Measurements from ENCODE around the gene UCK2.

Gene UCK2

GRCh38 chr1:165942062-165942461 is 114.6 kb downstream of the UCK2 start:
- H3K36me3 ChIP-seq (ENCODE audit: control insufficient read depth, insufficient read depth, low read length), result no peaks in the 10 kb centered on the region
- H3K27ac ChIP-seq (ENCODE audit: low read depth, low read length), result peak overlapping the region; percentile 46
- no peaks in the 10 kb centered on the region; the same call in 1 of the 2 replicates for H3K27me3 ChIP-seq (ENCODE audit: control insufficient read depth, insufficient read depth, low read length)
- H3K4me3 ChIP-seq (ENCODE audit: low read depth, low read length), result no peak overlapping the region
- peaks cover 10% of the 10 kb centered on the region; the same call in 1 of the 2 replicates for H3K4me1 ChIP-seq (ENCODE audit: control insufficient read depth, insufficient read depth, low read length)
- H3K9me3 ChIP-seq (ENCODE audit: control insufficient read depth, insufficient read depth, low read length), result no peaks in the 10 kb centered on the region
- no peak overlapping the region for H3K9ac ChIP-seq (ENCODE audit: low read depth, low read length)

- H3K9ac ChIP-seq (ENCODE audit: low read depth, low read length), result no peak overlapping the region
- no peak overlapping the region for H3K27ac ChIP-seq (ENCODE audit: low read depth, low read length)
- H3K4me1 ChIP-seq (ENCODE audit: control insufficient read depth, insufficient read depth, low read length), result peaks cover 10% of the 10 kb centered on the region; the same call in 1 of the 2 replicates
- no peak overlapping the region for H3K4me3 ChIP-seq (ENCODE audit: low read depth, low read length)
- H3K27me3 ChIP-seq (ENCODE audit: control insufficient read depth, insufficient read depth, low read length), result no peaks in the 10 kb centered on the region; the same call in 1 of the 2 replicates
- no peaks in the 10 kb centered on the region for H3K9me3 ChIP-seq (ENCODE audit: control insufficient read depth, insufficient read depth, low read length)
- no peaks in the 10 kb centered on the region for H3K36me3 ChIP-seq (ENCODE audit: control insufficient read depth, insufficient read depth, low read length)
Observed at GRCh38 chr1:165942927-165943597, 115.6 kb downstream of the UCK2 start.

- Histone ChIP-seq H3K4me1 (ENCODE audit: control insufficient read depth, insufficient read depth, low read length) (peaks cover 10% of the 10 kb centered on the region; the same call in 1 of the 2 replicates), H3K27ac (ENCODE audit: low read depth, low read length) (no peak overlapping the region), H3K4me3 (ENCODE audit: low read depth, low read length) (no peak overlapping the region), H3K9me3 (ENCODE audit: control insufficient read depth, insufficient read depth, low read length) (no peaks in the 10 kb centered on the region), H3K36me3 (ENCODE audit: control insufficient read depth, insufficient read depth, low read length) (no peaks in the 10 kb centered on the region), H3K9ac (ENCODE audit: low read depth, low read length) (no peak overlapping the region), H3K27me3 (ENCODE audit: control insufficient read depth, insufficient read depth, low read length) (no peaks in the 10 kb centered on the region)
Observed at GRCh38 chr1:165945911-165946310, 118.5 kb downstream of the UCK2 start.

GRCh38 chr1:165947797-165948455 is 120.5 kb downstream of the UCK2 start:
- H3K36me3 ChIP-seq (ENCODE audit: control insufficient read depth, insufficient read depth, low read length), result no peaks in the 10 kb centered on the region
- no peaks in the 10 kb centered on the region for H3K27me3 ChIP-seq (ENCODE audit: control insufficient read depth, insufficient read depth, low read length)
- peaks cover 9% of the 10 kb centered on the region; the same call in 1 of the 2 replicates for H3K4me1 ChIP-seq (ENCODE audit: control insufficient read depth, insufficient read depth, low read length)
- H3K4me3 ChIP-seq (ENCODE audit: low read depth, low read length), result no peak overlapping the region
- H3K27ac ChIP-seq (ENCODE audit: low read depth, low read length), result no peak overlapping the region
- no peaks in the 10 kb centered on the region for H3K9me3 ChIP-seq (ENCODE audit: control insufficient read depth, insufficient read depth, low read length)
- no peak overlapping the region for H3K9ac ChIP-seq (ENCODE audit: low read depth, low read length)

GRCh38 chr1:165949335-165950130 is 122.1 kb downstream of the UCK2 start:
- 0 out of 2 replicates have a peak, but pooled peaks cover 4% of the 10 kb centered on the region for H3K4me1 ChIP-seq (ENCODE audit: control insufficient read depth, insufficient read depth, low read length)
- no peaks in the 10 kb centered on the region for H3K9me3 ChIP-seq (ENCODE audit: control insufficient read depth, insufficient read depth, low read length)
- no peak overlapping the region for H3K9ac ChIP-seq (ENCODE audit: low read depth, low read length)
- H3K4me3 ChIP-seq (ENCODE audit: low read depth, low read length), result no peak overlapping the region
- H3K27ac ChIP-seq (ENCODE audit: low read depth, low read length), result no peak overlapping the region
- H3K27me3 ChIP-seq (ENCODE audit: control insufficient read depth, insufficient read depth, low read length), result no peaks in the 10 kb centered on the region
- H3K36me3 ChIP-seq (ENCODE audit: control insufficient read depth, insufficient read depth, low read length), result no peaks in the 10 kb centered on the region

- H3K27ac ChIP-seq (ENCODE audit: low read depth, low read length), result no peak overlapping the region
- no peak overlapping the region for H3K4me3 ChIP-seq (ENCODE audit: low read depth, low read length)
- H3K27me3 ChIP-seq (ENCODE audit: control insufficient read depth, insufficient read depth, low read length), result no peaks in the 10 kb centered on the region
- H3K4me1 ChIP-seq (ENCODE audit: control insufficient read depth, insufficient read depth, low read length), result no peaks in the 10 kb centered on the region
- H3K36me3 ChIP-seq (ENCODE audit: control insufficient read depth, insufficient read depth, low read length), result no peaks in the 10 kb centered on the region
- H3K9me3 ChIP-seq (ENCODE audit: control insufficient read depth, insufficient read depth, low read length), result no peaks in the 10 kb centered on the region
- H3K9ac ChIP-seq (ENCODE audit: low read depth, low read length), result no peak overlapping the region
Observed at GRCh38 chr1:165954940-165955339, 127.5 kb downstream of the UCK2 start.

- H3K9ac ChIP-seq (ENCODE audit: low read depth, low read length), result no peak overlapping the region
- H3K27me3 ChIP-seq (ENCODE audit: control insufficient read depth, insufficient read depth, low read length), result no peaks in the 10 kb centered on the region
- H3K36me3 ChIP-seq (ENCODE audit: control insufficient read depth, insufficient read depth, low read length), result no peaks in the 10 kb centered on the region
- H3K4me1 ChIP-seq (ENCODE audit: control insufficient read depth, insufficient read depth, low read length), result no peaks in the 10 kb centered on the region
- H3K9me3 ChIP-seq (ENCODE audit: control insufficient read depth, insufficient read depth, low read length), result no peaks in the 10 kb centered on the region
- no peak overlapping the region for H3K4me3 ChIP-seq (ENCODE audit: low read depth, low read length)
- H3K27ac ChIP-seq (ENCODE audit: low read depth, low read length), result no peak overlapping the region
Observed at GRCh38 chr1:165958306-165958705, 130.9 kb downstream of the UCK2 start.

- H3K36me3 ChIP-seq (ENCODE audit: control insufficient read depth, insufficient read depth, low read length), result no peaks in the 10 kb centered on the region
- no peaks in the 10 kb centered on the region for H3K9me3 ChIP-seq (ENCODE audit: control insufficient read depth, insufficient read depth, low read length)
- no peak overlapping the region for H3K27ac ChIP-seq (ENCODE audit: low read depth, low read length)
- H3K9ac ChIP-seq (ENCODE audit: low read depth, low read length), result no peak overlapping the region
- no peak overlapping the region for H3K4me3 ChIP-seq (ENCODE audit: low read depth, low read length)
- H3K4me1 ChIP-seq (ENCODE audit: control insufficient read depth, insufficient read depth, low read length), result no peaks in the 10 kb centered on the region
- H3K27me3 ChIP-seq (ENCODE audit: control insufficient read depth, insufficient read depth, low read length), result no peaks in the 10 kb centered on the region
Observed at GRCh38 chr1:165960136-165960535, 132.7 kb downstream of the UCK2 start.

GRCh38 chr1:165960881-165961280 is 133.5 kb downstream of the UCK2 start:
- Histone ChIP-seq H3K36me3 (ENCODE audit: control insufficient read depth, insufficient read depth, low read length) (no peaks in the 10 kb centered on the region), H3K4me3 (ENCODE audit: low read depth, low read length) (no peak overlapping the region), H3K4me1 (ENCODE audit: control insufficient read depth, insufficient read depth, low read length) (no peaks in the 10 kb centered on the region), H3K9ac (ENCODE audit: low read depth, low read length) (no peak overlapping the region), H3K9me3 (ENCODE audit: control insufficient read depth, insufficient read depth, low read length) (no peaks in the 10 kb centered on the region), H3K27ac (ENCODE audit: low read depth, low read length) (no peak overlapping the region), H3K27me3 (ENCODE audit: control insufficient read depth, insufficient read depth, low read length) (no peaks in the 10 kb centered on the region)

All from HUES48 (cell line).